NCI-H2081 treated with DMSO at 0.1 percent for 48 hours (cell line): ENCODE data around the gene HDAC4.

ENCODE experiments used
- DNase-seq: peaks from one replicate; lab custom pipeline; 2025; lab: John Stamatoyannopoulos, UW

The HDAC4 gene

GRCh38 chr2:239167011-239167673 is 233.7 kb downstream of the HDAC4 start:
- no peak for DNase-seq

GRCh38 chr2:239166201-239166834 is 234.5 kb downstream of the HDAC4 start:
- DNase-seq: no peak

DNA sequence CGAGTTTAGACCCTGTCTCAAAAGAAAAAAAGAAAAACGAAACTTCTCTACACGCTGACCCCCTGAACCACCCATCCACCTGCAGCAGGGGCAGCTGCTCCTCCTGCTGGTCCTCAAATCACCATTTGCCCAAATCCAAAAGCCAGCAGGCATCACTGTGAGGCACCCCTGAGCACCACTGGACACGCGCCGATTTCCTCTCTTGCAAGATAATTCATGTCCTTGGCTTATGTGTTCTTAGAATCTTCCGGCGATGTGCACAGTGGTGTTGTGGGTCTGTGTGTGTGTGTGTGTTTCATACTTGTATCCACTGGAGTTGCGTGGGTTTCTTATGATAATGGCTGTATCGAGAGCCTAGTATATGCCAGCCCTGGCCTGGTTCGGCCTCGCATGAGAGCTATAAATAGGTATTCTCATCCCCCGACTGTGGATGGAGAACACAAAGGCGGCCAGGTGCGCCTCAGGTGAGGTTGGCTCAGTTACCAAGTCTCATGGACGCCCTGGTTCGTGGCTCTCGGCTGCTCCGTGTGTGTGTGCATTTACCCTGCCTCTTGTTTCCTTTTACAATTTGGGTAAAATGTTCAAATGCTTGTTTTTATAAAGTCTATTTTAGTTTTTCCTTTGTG is 235.5 kb downstream of the HDAC4 start:
- no peak for DNase-seq

DNA sequence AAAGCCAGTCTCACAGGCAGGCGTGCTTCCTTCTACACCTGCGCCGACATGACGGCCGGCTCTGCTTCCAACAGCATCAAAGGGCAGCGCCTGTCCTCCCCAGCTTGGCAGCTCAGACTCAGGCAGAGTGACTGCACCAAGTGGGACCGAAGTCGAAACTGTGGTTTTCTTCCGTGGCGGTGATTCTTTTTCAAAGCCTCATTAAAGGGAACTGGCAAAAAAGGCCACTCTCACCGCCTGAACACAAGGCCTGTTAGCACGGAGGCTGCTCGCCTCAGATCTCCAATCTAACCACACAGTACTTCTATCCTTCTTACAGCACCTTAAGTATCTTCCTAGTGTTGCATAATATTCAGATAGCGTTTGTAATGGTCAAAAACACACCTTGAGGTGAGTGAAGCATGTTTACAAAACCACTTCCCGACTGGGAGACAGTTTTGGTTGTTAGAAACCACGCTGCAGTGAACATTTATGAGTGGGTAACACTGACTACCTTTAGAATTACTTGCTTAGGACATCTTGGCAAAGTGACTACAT is 236.4 kb downstream of the HDAC4 start:
- no peak for DNase-seq

DNA sequence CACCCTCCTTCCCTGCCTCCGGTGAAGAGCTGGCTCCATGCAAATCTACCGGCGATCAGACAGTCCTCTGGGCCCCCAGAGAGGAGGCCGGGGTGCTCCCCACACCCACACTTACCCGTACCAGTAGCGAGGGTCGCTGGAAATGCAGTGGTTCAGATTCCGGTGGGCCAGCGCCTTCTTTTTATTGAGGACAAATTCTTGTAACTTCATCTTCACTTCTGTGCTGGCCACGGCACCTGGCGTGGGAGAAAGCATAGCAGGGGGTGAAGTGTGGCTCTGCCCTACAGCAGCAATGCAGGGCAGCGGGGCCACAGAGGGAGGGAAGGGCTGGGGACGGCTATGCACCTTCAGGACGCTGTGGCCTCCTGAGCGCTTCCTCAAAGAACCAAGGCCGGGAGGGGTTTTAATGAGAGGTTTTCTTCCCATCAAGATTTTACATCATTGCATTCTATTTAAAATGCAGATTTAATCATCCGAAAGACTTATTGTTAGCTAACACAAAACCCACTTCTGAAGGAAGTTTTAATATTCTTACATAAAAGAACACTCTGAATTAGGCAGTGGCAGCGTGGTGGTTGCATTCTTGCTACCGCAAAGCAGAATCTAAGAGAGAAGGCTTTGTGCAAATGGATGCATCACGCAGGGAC is 237.0 kb downstream of the HDAC4 start:
- no peak for DNase-seq

- no peak for DNase-seq
Measured at GRCh38 chr2:239162976-239163687, 237.7 kb downstream of the HDAC4 start.

- no peak for DNase-seq
Measured at GRCh38 chr2:239162141-239162821, 238.5 kb downstream of the HDAC4 start.

- DNase-seq: no peak
Measured at GRCh38 chr2:239161711-239162140, 239.1 kb downstream of the HDAC4 start.

- no peak for DNase-seq
Measured at GRCh38 chr2:239160226-239161143, 240.3 kb downstream of the HDAC4 start.

DNA sequence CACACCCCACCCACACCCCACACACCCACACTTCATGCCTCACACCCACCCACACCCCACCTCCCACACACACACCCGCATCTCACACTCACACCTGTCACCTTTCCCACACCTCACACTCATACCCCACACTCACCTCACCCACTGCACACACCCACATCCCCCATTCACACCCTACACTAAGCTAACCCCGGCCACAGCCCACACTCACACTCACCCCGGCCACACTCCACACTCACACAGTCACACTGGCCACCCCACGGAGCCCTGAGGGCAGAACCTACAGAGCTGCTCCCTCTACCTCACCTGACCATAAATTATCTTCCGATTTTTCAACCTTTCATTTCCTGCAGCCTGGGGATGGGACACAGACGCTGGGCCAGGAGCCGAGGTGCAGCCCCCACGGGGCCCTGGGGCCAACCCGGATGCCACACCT is 241.3 kb downstream of the HDAC4 start:
- no peak for DNase-seq

DNA sequence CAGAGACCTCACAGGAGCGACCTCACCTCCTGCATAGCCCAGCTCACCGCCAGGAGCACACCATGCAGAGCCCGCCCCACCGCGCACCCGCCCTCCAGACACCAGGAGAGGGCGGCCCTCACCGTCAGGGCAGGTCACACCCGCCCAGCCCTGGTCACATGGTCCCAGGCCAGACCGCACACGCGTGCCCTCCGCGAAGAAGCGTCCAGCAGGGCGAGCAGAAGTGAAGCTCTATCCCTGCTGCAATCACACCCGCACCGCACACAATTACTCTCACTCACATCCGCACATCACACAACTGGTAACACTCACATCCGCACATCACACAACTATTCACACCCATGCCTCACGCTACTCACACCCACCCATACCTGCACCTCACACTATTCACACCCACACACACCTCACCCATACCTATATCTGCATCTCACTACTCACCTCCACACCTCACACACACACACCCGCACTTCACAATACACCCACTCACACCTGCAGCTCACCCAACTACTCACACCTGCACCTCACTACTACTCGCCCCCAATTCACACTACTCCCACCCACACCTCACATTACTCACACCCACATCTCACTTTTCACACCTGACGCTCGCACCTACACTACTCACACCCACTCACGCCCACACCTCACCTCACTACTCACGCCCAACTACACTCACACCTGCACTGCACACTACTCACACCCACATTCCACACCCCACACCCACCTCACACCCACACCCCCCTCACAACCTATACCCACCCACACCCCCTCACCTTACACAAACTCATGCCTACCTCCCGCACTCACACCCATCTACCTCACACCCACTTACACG is 242.0 kb downstream of the HDAC4 start:
- no peak for DNase-seq

DNA sequence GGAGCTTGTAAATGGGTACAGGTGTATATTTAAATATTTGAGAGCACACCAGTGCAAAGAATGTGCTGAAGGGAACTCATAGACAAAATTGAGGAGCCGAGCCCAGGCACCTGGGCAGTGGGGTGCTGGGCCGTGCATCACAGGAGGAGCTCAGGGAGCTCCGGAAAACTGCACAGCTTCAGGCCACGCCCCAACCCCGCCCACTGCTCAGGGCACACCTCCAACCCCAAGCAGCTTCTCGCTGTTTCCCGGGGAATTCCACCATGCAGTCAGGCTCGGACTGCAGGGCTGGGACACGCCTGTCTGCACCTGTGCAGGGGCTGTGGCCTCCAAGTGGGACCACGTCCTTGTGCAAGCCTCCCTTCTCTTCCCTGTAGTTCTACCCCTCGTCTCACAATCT is 243.0 kb downstream of the HDAC4 start:
- DNase-seq: no peak

- DNase-seq: no peak
Measured at GRCh38 chr2:239157269-239157668, 243.6 kb downstream of the HDAC4 start.

- DNase-seq: no peak
Measured at GRCh38 chr2:239156516-239157265, 244.1 kb downstream of the HDAC4 start.

- DNase-seq: no peak
Measured at GRCh38 chr2:239155806-239156480, 244.9 kb downstream of the HDAC4 start.

DNA sequence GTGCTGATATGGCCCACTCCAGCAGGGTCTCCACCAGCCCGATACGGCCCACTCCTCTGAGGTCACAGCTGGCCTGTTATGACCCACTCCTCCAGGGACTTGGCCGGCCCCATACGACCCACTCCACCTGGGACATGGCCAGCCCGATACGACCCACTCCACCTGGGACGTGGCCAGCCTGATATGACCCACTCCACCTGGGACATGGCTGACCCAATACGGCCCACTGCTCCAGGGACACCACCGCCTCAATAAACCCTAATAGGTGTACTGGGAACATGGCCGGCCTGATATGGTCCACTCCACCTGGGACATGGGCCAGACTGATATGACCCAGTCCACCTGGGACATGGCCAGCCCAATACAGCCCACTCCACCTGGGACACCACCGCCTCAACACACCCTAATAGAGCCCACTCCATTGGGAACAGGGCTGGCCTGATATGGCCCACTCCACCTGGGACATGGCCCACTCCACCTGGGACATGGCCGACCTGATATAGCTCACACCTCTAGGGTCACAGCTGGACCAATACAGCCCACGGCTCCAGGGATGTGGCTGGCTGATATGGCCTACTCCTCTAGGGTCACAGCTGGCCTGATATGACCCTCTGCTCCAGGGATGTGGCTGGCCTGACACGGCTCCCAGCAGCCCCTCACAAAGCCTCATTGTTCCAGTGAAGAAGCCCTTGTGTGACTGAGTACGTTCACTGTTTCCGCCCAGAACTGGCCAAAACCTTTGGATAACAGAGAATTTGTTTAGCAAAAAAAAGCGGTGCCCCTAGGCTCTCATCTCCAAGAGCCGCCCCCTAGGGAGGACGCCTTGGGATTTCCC is 245.6 kb downstream of the HDAC4 start:
- no peak for DNase-seq
